Thyroid gland (tissue), 4 donors: ENCODE measurements around the gene UBE2H.

Source experiments
- POLR2A ChIP-seq, 2 donors: fragments of 450-650 bp; IDR thresholded peaks; one replicate each; pipeline ENCODE4 v1.6.1; 2017; ENCODE audit warnings: antibody characterized with exemption in 2 of 2, mild to moderate bottlenecking in 2 of 2, moderate library complexity in 1 of 2
- TF ChIP-seq, protein P1 (sequence below), 6 experiments: fragments of 200-600 bp in 3 of 6; fragments of 450-650 bp in 3 of 6; sonication (generic) in 3 of 6; IDR thresholded peaks; one replicate each; pipeline ENCODE4 v1.5.1; 2016 to 2019; ENCODE audit warnings: antibody characterized with exemption in 6 of 6, mild to moderate bottlenecking in 2 of 6, inconsistent platforms in 1 of 6, moderate library complexity in 1 of 6

DNA sequence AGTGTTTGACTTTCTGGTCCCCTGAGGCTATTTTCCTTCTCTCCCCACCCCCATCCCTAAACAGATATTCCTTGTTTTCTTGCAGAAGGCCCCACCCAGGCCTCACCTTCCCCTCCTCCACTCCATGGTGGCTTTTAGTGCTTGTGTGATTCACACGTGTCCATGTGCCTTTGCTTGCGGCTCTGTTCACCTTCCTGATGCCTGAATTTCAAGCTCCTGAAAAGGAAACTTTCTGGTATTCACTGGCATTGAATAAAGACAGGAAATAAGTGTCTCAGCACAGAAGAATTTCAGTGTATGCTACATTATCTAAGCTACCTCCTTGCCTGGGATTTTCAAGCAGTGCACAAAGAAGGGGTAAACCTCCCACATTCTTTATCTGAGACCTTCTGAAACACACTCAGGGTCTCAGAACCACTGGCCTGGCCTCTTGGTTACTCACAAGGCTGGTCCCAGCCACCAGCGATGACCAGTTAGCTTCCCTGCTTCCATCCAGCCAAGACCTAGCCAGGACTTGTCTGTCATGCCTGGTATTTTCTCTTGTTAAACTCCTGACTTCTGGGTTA is 17.2 kb upstream of the UBE2H start:
- TF ChIP-seq, protein P1, sequence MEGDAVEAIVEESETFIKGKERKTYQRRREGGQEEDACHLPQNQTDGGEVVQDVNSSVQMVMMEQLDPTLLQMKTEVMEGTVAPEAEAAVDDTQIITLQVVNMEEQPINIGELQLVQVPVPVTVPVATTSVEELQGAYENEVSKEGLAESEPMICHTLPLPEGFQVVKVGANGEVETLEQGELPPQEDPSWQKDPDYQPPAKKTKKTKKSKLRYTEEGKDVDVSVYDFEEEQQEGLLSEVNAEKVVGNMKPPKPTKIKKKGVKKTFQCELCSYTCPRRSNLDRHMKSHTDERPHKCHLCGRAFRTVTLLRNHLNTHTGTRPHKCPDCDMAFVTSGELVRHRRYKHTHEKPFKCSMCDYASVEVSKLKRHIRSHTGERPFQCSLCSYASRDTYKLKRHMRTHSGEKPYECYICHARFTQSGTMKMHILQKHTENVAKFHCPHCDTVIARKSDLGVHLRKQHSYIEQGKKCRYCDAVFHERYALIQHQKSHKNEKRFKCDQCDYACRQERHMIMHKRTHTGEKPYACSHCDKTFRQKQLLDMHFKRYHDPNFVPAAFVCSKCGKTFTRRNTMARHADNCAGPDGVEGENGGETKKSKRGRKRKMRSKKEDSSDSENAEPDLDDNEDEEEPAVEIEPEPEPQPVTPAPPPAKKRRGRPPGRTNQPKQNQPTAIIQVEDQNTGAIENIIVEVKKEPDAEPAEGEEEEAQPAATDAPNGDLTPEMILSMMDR (IDR thresholded peaks at IDR 0.05): no peak
- TF ChIP-seq POLR2A (IDR thresholded peaks at IDR 0.05): no peak
